Mucosa of rectum (tissue), 2 donors: ENCODE measurements around the gene ZNF354C.

Source experiments
- H3K27ac ChIP-seq, 2 donors: one replicate each; pipeline ENCODE4 v1.7.0; 2013; ENCODE audit warnings: inconsistent platforms in 2 of 2, low read depth in 2 of 2, low read length in 2 of 2
- H3K27me3 ChIP-seq, 2 donors: one replicate each; pipeline ENCODE4 v1.7.0; 2013; ENCODE audit warnings: low read length in 2 of 2; ENCODE audit not compliant: control insufficient read depth in 2 of 2, insufficient read depth in 2 of 2
- H3K36me3 ChIP-seq, 2 donors: one replicate each; pipeline ENCODE4 v1.7.0; 2013; ENCODE audit warnings: low read length in 2 of 2; ENCODE audit not compliant: control insufficient read depth in 2 of 2, insufficient read depth in 2 of 2
- H3K4me1 ChIP-seq, 2 donors: one replicate each; pipeline ENCODE4 v1.7.0; 2013; ENCODE audit warnings: low read length in 2 of 2, mild to moderate bottlenecking in 1 of 2; ENCODE audit not compliant: control insufficient read depth in 2 of 2, insufficient read depth in 2 of 2
- H3K4me3 ChIP-seq, 2 donors: one replicate each; pipeline ENCODE4 v1.7.0; 2013; ENCODE audit warnings: low read length in 2 of 2
- H3K9ac ChIP-seq, 2 donors: one replicate each; pipeline ENCODE4 v1.7.0; 2013; ENCODE audit warnings: low read length in 2 of 2, low read depth in 1 of 2, mild to moderate bottlenecking in 1 of 2
- H3K9me3 ChIP-seq, 2 donors: one replicate each; pipeline ENCODE4 v1.7.0; 2013; ENCODE audit warnings: low read length in 2 of 2; ENCODE audit not compliant: control insufficient read depth in 2 of 2
- donor health status: healthy.
- donor health status: Normal muscosa, but diverticular disease.

ZNF354C gene

GRCh38 chr5:179120951-179121666, 60.9 kb downstream of the ZNF354C start:
- Histone ChIP-seq H3K27me3 (no peaks in the 10 kb centered on the region), H3K27ac (no peak overlapping the region), H3K36me3 (no peaks in the 10 kb centered on the region), H3K9me3 (peaks cover 0 to 3% of the 10 kb centered on the region in 2 donors), H3K4me1 (no peaks in the 10 kb centered on the region), H3K4me3 (no peak overlapping the region), H3K9ac (no peak overlapping the region)

GRCh38 chr5:179121667-179122111, 61.5 kb downstream of the ZNF354C start:
- peaks cover 0 to 3% of the 10 kb centered on the region in 2 donors for H3K9me3 ChIP-seq
- no peak overlapping the region for H3K4me3 ChIP-seq
- no peaks in the 10 kb centered on the region for H3K36me3 ChIP-seq
- H3K4me1 ChIP-seq, result no peaks in the 10 kb centered on the region
- H3K9ac ChIP-seq, result no peak overlapping the region
- H3K27ac ChIP-seq, result no peak overlapping the region
- no peaks in the 10 kb centered on the region for H3K27me3 ChIP-seq

GRCh38 chr5:179122411-179123108, 62.4 kb downstream of the ZNF354C start:
- no peak overlapping the region for H3K9ac ChIP-seq
- no peak overlapping the region for H3K4me3 ChIP-seq
- H3K27ac ChIP-seq, result no peak overlapping the region
- no peaks in the 10 kb centered on the region for H3K27me3 ChIP-seq
- peaks cover 0 to 3% of the 10 kb centered on the region in 2 donors for H3K9me3 ChIP-seq
- no peaks in the 10 kb centered on the region for H3K4me1 ChIP-seq
- no peaks in the 10 kb centered on the region for H3K36me3 ChIP-seq

- Histone ChIP-seq H3K4me1 (no peaks in the 10 kb centered on the region), H3K36me3 (no peaks in the 10 kb centered on the region), H3K27me3 (no peaks in the 10 kb centered on the region), H3K4me3 (no peak overlapping the region), H3K9ac (no peak overlapping the region), H3K9me3 (peaks cover 0 to 3% of the 10 kb centered on the region in 2 donors), H3K27ac (no peak overlapping the region)
Observed at GRCh38 chr5:179123109-179123426, 62.9 kb downstream of the ZNF354C start.

- Histone ChIP-seq H3K9me3 (peaks cover 0 to 4% of the 10 kb centered on the region in 2 donors), H3K36me3 (no peaks in the 10 kb centered on the region), H3K4me3 (no peak overlapping the region), H3K27ac (no peak overlapping the region), H3K9ac (no peak overlapping the region), H3K27me3 (no peaks in the 10 kb centered on the region), H3K4me1 (no peaks in the 10 kb centered on the region)
Observed at GRCh38 chr5:179123491-179124272, 63.5 kb downstream of the ZNF354C start.

GRCh38 chr5:179124273-179124852, 64.2 kb downstream of the ZNF354C start:
- H3K27me3 ChIP-seq, result no peaks in the 10 kb centered on the region
- peaks cover 0 to 6% of the 10 kb centered on the region in 2 donors for H3K9me3 ChIP-seq
- H3K36me3 ChIP-seq, result no peaks in the 10 kb centered on the region
- no peak overlapping the region for H3K9ac ChIP-seq
- H3K27ac ChIP-seq, result no peak overlapping the region
- H3K4me3 ChIP-seq, result no peak overlapping the region
- no peaks in the 10 kb centered on the region for H3K4me1 ChIP-seq

GRCh38 chr5:179124853-179125788, 64.9 kb downstream of the ZNF354C start:
- Histone ChIP-seq H3K4me1 (no peaks in the 10 kb centered on the region), H3K9ac (no peak overlapping the region), H3K4me3 (no peak overlapping the region), H3K9me3 (peaks cover 0 to 6% of the 10 kb centered on the region in 2 donors), H3K27ac (no peak overlapping the region), H3K27me3 (no peaks in the 10 kb centered on the region), H3K36me3 (no peaks in the 10 kb centered on the region)

GRCh38 chr5:179125789-179126505, 65.8 kb downstream of the ZNF354C start:
- H3K27ac ChIP-seq, result no peak overlapping the region
- H3K36me3 ChIP-seq, result no peaks in the 10 kb centered on the region

GRCh38 chr5:179126506-179126991, 66.4 kb downstream of the ZNF354C start:
- no peaks in the 10 kb centered on the region for H3K36me3 ChIP-seq

More at GRCh38 chr5:179125789-179126505, 65.8 kb downstream of the ZNF354C start:
- Histone ChIP-seq H3K9ac (no peak overlapping the region), H3K4me3 (no peak overlapping the region), H3K27me3 (no peaks in the 10 kb centered on the region), H3K4me1 (no peaks in the 10 kb centered on the region), H3K9me3 (peaks cover 0 to 6% of the 10 kb centered on the region in 2 donors)

More at GRCh38 chr5:179126506-179126991, 66.4 kb downstream of the ZNF354C start:
- Histone ChIP-seq H3K4me1 (no peaks in the 10 kb centered on the region), H3K9ac (no peak overlapping the region), H3K4me3 (no peak overlapping the region), H3K27me3 (no peaks in the 10 kb centered on the region), H3K27ac (no peak overlapping the region), H3K9me3 (peaks cover 0 to 6% of the 10 kb centered on the region in 2 donors)
